Common myeloid progenitor, CD34-positive (primary cell): ENCODE results near the gene MYRIP.

Experiments used
- CTCF ChIA-PET: fragments of 350-600 bp; sonication (Branson Sonifier 250); formaldehyde crosslinking; loops from one replicate; lab custom pipeline; 2021; ENCODE audit warnings: antibody characterized with exemption; lab: Charles Lee
- POLR2A ChIA-PET: fragments of 350-600 bp; sonication (Branson Sonifier 250); formaldehyde crosslinking; loops from one replicate; lab custom pipeline; 2021; ENCODE audit warnings: antibody characterized with exemption; lab: Charles Lee
- DNase-seq, 3 donors: peaks; one replicate each; pipeline versions ENCODE4 v3.0.0 to v3.0.0-alpha.2; 2013
- H3K27ac ChIP-seq, 2 experiments: 1 replicate in 1 of 2; 2 replicates in 1 of 2; pipeline ENCODE4 v1.7.0; 2013; ENCODE audit warnings: inconsistent platforms in 2 of 2, low read length in 2 of 2, mild to moderate bottlenecking in 2 of 2, low read depth in 1 of 2, moderate library complexity in 1 of 2; ENCODE audit not compliant: severe bottlenecking in 2 of 2, insufficient read depth in 1 of 2, poor library complexity in 1 of 2
- H3K27me3 ChIP-seq, 5 experiments: replicated peaks in 2 of 5; 1 replicate in 3 of 5; 2 replicates in 2 of 5; pipeline versions ENCODE4 v1.6.1 to v1.7.0; 2013; ENCODE audit warnings: low read length in 4 of 5, mild to moderate bottlenecking in 2 of 5, moderate library complexity in 2 of 5, inconsistent platforms in 1 of 5; ENCODE audit not compliant: insufficient read depth in 5 of 5, control insufficient read depth in 4 of 5
- H3K36me3 ChIP-seq, 4 experiments: 1 replicate in 2 of 4; 2 replicates in 2 of 4; pipeline versions ENCODE4 v1.6.1 to v1.7.0; 2013; ENCODE audit warnings: low read length in 3 of 4, control low read depth in 1 of 4, mild to moderate bottlenecking in 1 of 4; ENCODE audit not compliant: control insufficient read depth in 4 of 4, insufficient read depth in 4 of 4
- H3K4me1 ChIP-seq, 4 experiments: 1 replicate in 3 of 4; 2 replicates in 1 of 4; pipeline versions ENCODE4 v1.6.1 to v1.7.1; 2013; ENCODE audit warnings: low read length in 3 of 4, mild to moderate bottlenecking in 3 of 4, control low read depth in 1 of 4, inconsistent platforms in 1 of 4, moderate library complexity in 1 of 4; ENCODE audit not compliant: control insufficient read depth in 4 of 4, insufficient read depth in 4 of 4; ENCODE audit errors: control extremely low read depth in 1 of 4
- H3K4me3 ChIP-seq, 7 experiments: 1 replicate in 4 of 7; 2 replicates in 3 of 7; pipeline versions ENCODE4 v1.5.1 to v1.7.0; 2013; ENCODE audit warnings: mild to moderate bottlenecking in 7 of 7, low read length in 6 of 7, moderate library complexity in 6 of 7, inconsistent platforms in 2 of 7, low read depth in 2 of 7, control low read depth in 1 of 7; ENCODE audit not compliant: insufficient read depth in 4 of 7, control insufficient read depth in 1 of 7; ENCODE audit errors: extremely low read depth in 1 of 7
- H3K9me3 ChIP-seq, 5 experiments: 1 replicate in 4 of 5; 2 replicates in 1 of 5; pipeline versions ENCODE4 v1.6.1 to v1.7.1; 2013; ENCODE audit warnings: low read length in 4 of 5, mild to moderate bottlenecking in 2 of 5, inconsistent platforms in 1 of 5, low read depth in 1 of 5, moderate library complexity in 1 of 5; ENCODE audit not compliant: control insufficient read depth in 4 of 5, insufficient read depth in 2 of 5; ENCODE audit errors: control extremely low read depth in 1 of 5
- WGBS: methylation state at CpG from one replicate; pipeline ENCODE4 v1.1.5; 2013; ENCODE audit not compliant: insufficient coverage; 5-methylcytosine and 5-hydroxymethylcytosine counted together

MYRIP gene

GRCh38 chr3:40035177-40035576 lies 225.8 kb downstream of the MYRIP start:
- POLR2A ChIA-PET, result no interaction called here
- CTCF ChIA-PET, result no interaction called here
- WGBS, result no CpG with 5 or more reads among the region's 4 CpGs

GRCh38 chr3:40037582-40037981 lies 228.2 kb downstream of the MYRIP start:
- no peak overlapping the region for H3K27ac ChIP-seq
- no peak overlapping the region for H3K4me3 ChIP-seq
- no peaks in the 10 kb centered on the region for H3K4me1 ChIP-seq
- ChIA-PET POLR2A (no interaction called here), CTCF (no interaction called here)
- H3K36me3 ChIP-seq, result no peaks in the 10 kb centered on the region
- no peaks in the 10 kb centered on the region for H3K9me3 ChIP-seq
- H3K27me3 ChIP-seq, result peaks cover 0 to 2% (median 0%) of the 10 kb centered on the region in 5 experiments
- no peak for DNase-seq

More at GRCh38 chr3:40035177-40035576, 225.8 kb downstream of the MYRIP start:
- DNase-seq, result no peak
- Histone ChIP-seq H3K9me3 (no peaks in the 10 kb centered on the region), H3K27me3 (peaks cover 0 to 2% (median 0%) of the 10 kb centered on the region in 5 experiments), H3K4me3 (no peak overlapping the region), H3K27ac (no peak overlapping the region), H3K4me1 (no peaks in the 10 kb centered on the region), H3K36me3 (no peaks in the 10 kb centered on the region)

DNA sequence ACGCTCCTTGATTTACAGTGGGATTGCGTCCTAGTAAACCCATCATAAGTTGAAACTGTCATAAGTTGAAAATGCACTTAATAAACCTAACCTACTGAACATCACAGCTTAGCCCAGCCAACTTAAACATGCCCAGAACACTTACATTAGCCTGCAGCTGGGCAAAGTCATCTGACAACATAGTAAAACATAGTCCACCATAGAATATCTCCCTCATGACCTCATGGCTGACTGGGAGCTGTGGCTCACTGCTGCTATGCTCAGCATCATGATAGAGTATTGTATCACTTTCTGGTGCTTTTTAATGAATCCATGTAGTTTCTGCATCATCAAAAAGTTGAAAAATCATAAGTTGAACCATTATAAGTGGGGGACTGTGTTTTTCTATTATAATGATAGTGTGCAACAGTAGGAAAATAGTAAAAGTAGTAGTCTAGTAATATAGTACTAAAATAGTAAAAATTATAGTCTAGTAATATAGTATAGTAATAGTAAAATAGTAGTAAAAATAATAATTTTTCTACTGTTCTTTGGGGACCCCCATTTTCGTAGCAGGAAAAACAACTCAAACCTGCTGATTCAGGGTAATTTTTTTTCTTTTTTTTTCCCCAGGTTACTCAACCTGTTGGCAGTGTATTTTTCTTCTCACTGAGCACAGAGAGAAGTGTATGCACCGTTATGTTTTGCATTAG lies 233.5 kb downstream of the MYRIP start:
- peaks cover 0 to 6% (median 0%) of the 10 kb centered on the region in 5 experiments for H3K27me3 ChIP-seq
- no peak overlapping the region for H3K4me3 ChIP-seq
- H3K4me1 ChIP-seq, result no peaks in the 10 kb centered on the region
- ChIA-PET CTCF (no interaction called here), POLR2A (no interaction called here)
- DNase-seq, result no peak
- no peaks in the 10 kb centered on the region for H3K36me3 ChIP-seq
- H3K27ac ChIP-seq, result no peak overlapping the region
- peaks cover 0 to 1% (median 0%) of the 10 kb centered on the region in 5 experiments for H3K9me3 ChIP-seq
- WGBS, result 100% methylated on average over 1 of the region's 4 CpGs

DNA sequence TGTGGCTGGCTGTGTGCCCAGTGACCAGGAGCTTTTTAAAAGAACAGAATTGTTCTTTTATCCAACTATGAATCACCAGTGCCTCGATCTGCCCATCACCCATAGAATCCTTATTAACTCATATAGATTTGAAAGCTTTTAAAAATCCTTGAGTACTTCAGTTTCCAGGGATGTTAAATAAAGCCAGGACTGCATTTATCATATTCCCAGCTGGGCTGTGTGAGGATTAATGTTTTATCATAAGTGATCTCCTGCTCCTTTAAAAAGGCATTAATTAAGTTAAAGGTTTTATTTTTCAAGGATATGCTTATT lies 234.0 kb downstream of the MYRIP start:
- no peak for DNase-seq
- Histone ChIP-seq H3K36me3 (no peaks in the 10 kb centered on the region), H3K27ac (no peak overlapping the region), H3K27me3 (peaks cover 0 to 6% (median 0%) of the 10 kb centered on the region in 5 experiments), H3K4me1 (no peaks in the 10 kb centered on the region), H3K9me3 (peaks cover 0 to 1% (median 0%) of the 10 kb centered on the region in 5 experiments), H3K4me3 (no peak overlapping the region)
- no CpG with 5 or more reads among the region's 1 CpG for WGBS
- POLR2A ChIA-PET, result no interaction called here
- CTCF ChIA-PET, result no interaction called here

GRCh38 chr3:40044487-40044886 lies 235.1 kb downstream of the MYRIP start:
- H3K36me3 ChIP-seq, result no peaks in the 10 kb centered on the region
- POLR2A ChIA-PET, result no interaction called here
- H3K9me3 ChIP-seq, result peaks cover 0 to 3% (median 0%) of the 10 kb centered on the region in 5 experiments
- no peak for DNase-seq
- WGBS, result 95% methylated on average over 3 of the region's 5 CpGs
- H3K27ac ChIP-seq, result no peak overlapping the region
- peaks cover 0 to 6% (median 0%) of the 10 kb centered on the region in 5 experiments for H3K27me3 ChIP-seq
- no peak overlapping the region for H3K4me3 ChIP-seq
- no peaks in the 10 kb centered on the region for H3K4me1 ChIP-seq
- CTCF ChIA-PET, result no interaction called here

GRCh38 chr3:40045051-40045450 lies 235.6 kb downstream of the MYRIP start:
- peaks cover 0 to 8% (median 0%) of the 10 kb centered on the region in 5 experiments for H3K9me3 ChIP-seq
- DNase-seq, result no peak
- no peaks in the 10 kb centered on the region for H3K4me1 ChIP-seq
- H3K4me3 ChIP-seq, result no peak overlapping the region
- 100% methylated on average over 1 of the region's 2 CpGs for WGBS
- no peaks in the 10 kb centered on the region for H3K36me3 ChIP-seq
- H3K27me3 ChIP-seq, result peaks cover 0 to 6% (median 0%) of the 10 kb centered on the region in 5 experiments
- H3K27ac ChIP-seq, result no peak overlapping the region
- ChIA-PET POLR2A (no interaction called here), CTCF (no interaction called here)

DNA sequence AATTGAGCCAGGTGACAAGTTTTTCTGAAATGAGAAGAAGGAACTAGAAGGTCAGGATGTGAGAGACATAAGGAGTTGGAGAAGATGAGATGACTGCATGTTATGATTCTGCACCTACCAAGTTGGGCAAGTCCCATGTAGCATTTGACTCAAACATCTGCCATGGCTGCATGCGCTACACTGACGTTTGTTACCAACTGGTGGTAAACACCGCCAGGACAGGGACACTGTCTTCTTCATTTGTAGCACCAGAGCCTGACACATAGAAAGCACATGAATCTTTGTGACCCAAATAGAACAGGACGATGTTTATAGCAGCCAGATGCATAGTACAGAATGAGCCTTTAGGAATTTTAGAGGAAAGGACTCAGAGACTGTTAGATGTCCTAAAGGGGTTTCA lies 236.7 kb downstream of the MYRIP start:
- Histone ChIP-seq H3K9me3 (peaks cover 0 to 16% (median 1%) of the 10 kb centered on the region in 5 experiments), H3K4me3 (no peak overlapping the region), H3K27ac (no peak overlapping the region), H3K4me1 (no peaks in the 10 kb centered on the region), H3K27me3 (peaks cover 0 to 6% (median 0%) of the 10 kb centered on the region in 5 experiments), H3K36me3 (no peaks in the 10 kb centered on the region)
- POLR2A ChIA-PET, result no interaction called here
- DNase-seq, result no peak
- 92% methylated on average over 4 of the region's 4 CpGs for whole genome bisulfite sequencing
- CTCF ChIA-PET, result no interaction called here
